GM23248 (cell line): Measurements from ENCODE around the gene NUB1.

Experiments used
- EZH2 ChIP-seq: fragments of 200-600 bp; sonication (generic); IDR thresholded peaks from 2 replicates; pipeline ENCODE4 v1.6.1; 2018; ENCODE audit warnings: antibody characterized with exemption, mild to moderate bottlenecking; ENCODE audit not compliant: insufficient read depth, poor library complexity, severe bottlenecking
- EZH2phosphoT487 ChIP-seq: fragments of 200-600 bp; sonication (generic); IDR thresholded peaks from 2 replicates; pipeline ENCODE4 v1.6.1; 2018; ENCODE audit warnings: antibody characterized with exemption, moderate library complexity, mild to moderate bottlenecking, low read depth; ENCODE audit not compliant: insufficient read depth

GRCh38 chr7:151405588-151405987 lies 64.0 kb downstream of the NUB1 start:
- TF ChIP-seq EZH2: no peak
- TF ChIP-seq EZH2phosphoT487: no peak
